H9 (cell line): ENCODE results near the gene PITHD1. TPM values are rescaled to one million over a fixed set of nuclear protein-coding genes. Genes with fewer than 3 reads are reported as not detected.

Experiments used
- DNase-seq: peaks from one replicate; pipeline ENCODE4 v3.0.0-alpha.2; 2017
- H2AFZ ChIP-seq: one replicate; pipeline ENCODE4 v1.6.1; 2013; ENCODE audit warnings: mild to moderate bottlenecking, low read length, control low read depth, moderate library complexity
- H2AK5ac ChIP-seq: 2 replicates; pipeline ENCODE4 v1.6.1; 2013; ENCODE audit warnings: low read length, control low read depth, mixed read lengths; ENCODE audit not compliant: insufficient read length
- H2BK120ac ChIP-seq: one replicate; pipeline ENCODE4 v1.6.1; 2013; ENCODE audit warnings: low read depth, mild to moderate bottlenecking, low read length, control low read depth, inconsistent platforms; ENCODE audit not compliant: poor library complexity, severe bottlenecking
- H2BK12ac ChIP-seq: 2 replicates; pipeline ENCODE4 v1.6.1; 2013; ENCODE audit warnings: low read length, control low read depth, mixed read lengths, low read depth; ENCODE audit not compliant: insufficient read length
- H2BK15ac ChIP-seq: 2 replicates; pipeline ENCODE4 v1.6.1; 2013; ENCODE audit warnings: low read depth, low read length, control low read depth
- H2BK20ac ChIP-seq: one replicate; pipeline ENCODE4 v1.6.1; 2013; ENCODE audit warnings: low read depth, mild to moderate bottlenecking, low read length, control low read depth, inconsistent platforms; ENCODE audit not compliant: poor library complexity, severe bottlenecking
- H2BK5ac ChIP-seq: 2 replicates; pipeline ENCODE4 v1.6.1; 2013; ENCODE audit warnings: low read length, control low read depth, mixed read lengths; ENCODE audit not compliant: insufficient read length
- H3K14ac ChIP-seq: 2 replicates; pipeline ENCODE4 v1.6.1; 2013; ENCODE audit warnings: low read length, control low read depth; ENCODE audit not compliant: insufficient read depth
- H3K18ac ChIP-seq: 2 replicates; pipeline ENCODE4 v1.6.1; 2013; ENCODE audit warnings: low read depth, mild to moderate bottlenecking, mixed read lengths, low read length, control low read depth; ENCODE audit not compliant: insufficient read length
- H3K23ac ChIP-seq: 2 replicates; pipeline ENCODE4 v1.6.1; 2013; ENCODE audit warnings: low read length, control low read depth, mixed read lengths, low read depth; ENCODE audit not compliant: insufficient read length
- H3K23me2 ChIP-seq: 2 replicates; pipeline ENCODE4 v1.6.1; 2013; ENCODE audit warnings: low read depth, mild to moderate bottlenecking, mixed read lengths, low read length, control low read depth; ENCODE audit not compliant: insufficient read length, poor library complexity, severe bottlenecking
- H3K27ac ChIP-seq: 2 replicates; pipeline ENCODE4 v1.5.1; 2013; ENCODE audit warnings: low read length, control low read depth, mixed read lengths, low read depth; ENCODE audit not compliant: insufficient read length
- H3K27me3 ChIP-seq: 2 replicates; pipeline ENCODE4 v1.6.1; 2013; ENCODE audit warnings: low read length, control low read depth, inconsistent platforms; ENCODE audit not compliant: insufficient read depth
- H3K4ac ChIP-seq: 2 replicates; pipeline ENCODE4 v1.6.1; 2013; ENCODE audit warnings: low read depth, mild to moderate bottlenecking, control low read depth, inconsistent platforms, low read length, moderate library complexity
- H3K4me1 ChIP-seq: 2 replicates; pipeline ENCODE4 v1.6.1; 2013; ENCODE audit warnings: low read length, control low read depth, inconsistent platforms; ENCODE audit not compliant: insufficient read depth
- H3K4me2 ChIP-seq: 2 replicates; pipeline ENCODE4 v1.6.1; 2013; ENCODE audit warnings: low read length, control low read depth, mixed read lengths; ENCODE audit not compliant: insufficient read length, insufficient read depth
- H3K56ac ChIP-seq: 2 replicates; pipeline ENCODE4 v1.6.1; 2013; ENCODE audit warnings: low read depth, mild to moderate bottlenecking, mixed read lengths, low read length, control low read depth; ENCODE audit not compliant: insufficient read length
- H3K79me1 ChIP-seq: 2 replicates; pipeline ENCODE4 v1.6.1; 2013; ENCODE audit warnings: low read depth, mild to moderate bottlenecking, moderate library complexity, low read length, control low read depth, inconsistent platforms; ENCODE audit not compliant: insufficient read depth, poor library complexity, severe bottlenecking
- H3K79me2 ChIP-seq: 2 replicates; pipeline ENCODE4 v1.6.1; 2013; ENCODE audit warnings: low read length, control low read depth, inconsistent platforms; ENCODE audit not compliant: insufficient read depth
- H3K9ac ChIP-seq: 2 replicates; pipeline ENCODE4 v1.6.1; 2013; ENCODE audit warnings: low read length, control low read depth, mixed read lengths; ENCODE audit not compliant: insufficient read length; ENCODE audit errors: extremely low read depth
- H3K9me3 ChIP-seq: one replicate; pipeline ENCODE4 v1.6.1; 2013; ENCODE audit warnings: low read depth, low read length, inconsistent platforms; ENCODE audit not compliant: control insufficient read depth
- H3T11ph ChIP-seq: one replicate; pipeline ENCODE4 v1.6.1; 2013; ENCODE audit warnings: mild to moderate bottlenecking, low read length, control low read depth, inconsistent platforms
- H4K20me1 ChIP-seq: one replicate; pipeline ENCODE4 v1.6.1; 2013; ENCODE audit not compliant: control insufficient read depth, insufficient read length, insufficient read depth
- H4K5ac ChIP-seq: 2 replicates; pipeline ENCODE4 v1.6.1; 2013; ENCODE audit warnings: low read depth, mild to moderate bottlenecking, mixed read lengths, low read length, control low read depth; ENCODE audit not compliant: insufficient read length
- H4K8ac ChIP-seq: replicated peaks from 2 replicates; pipeline ENCODE4 v1.6.1; 2013; ENCODE audit warnings: low read length, control low read depth, mixed read lengths, low read depth; ENCODE audit not compliant: insufficient read length
- H4K91ac ChIP-seq: 2 replicates; pipeline ENCODE4 v1.6.1; 2013; ENCODE audit warnings: low read depth, mild to moderate bottlenecking, moderate library complexity, mixed read lengths, low read length, control low read depth; ENCODE audit not compliant: insufficient read length
- H3K27ac Mint-ChIP-seq, 3 experiments: 2 replicates in 2 of 3; 3 replicates in 1 of 3; pipeline ENCODE4 v1.8.0; 2020 to 2021; ENCODE audit warnings: mixed read lengths in 3 of 3, mild to moderate bottlenecking in 1 of 3, moderate library complexity in 1 of 3
- H3K27me3 Mint-ChIP-seq: 2 replicates; pipeline ENCODE4 v1.8.0; 2021; ENCODE audit warnings: low read depth, mild to moderate bottlenecking, moderate library complexity, mixed read lengths
- H3K36me3 Mint-ChIP-seq, 3 experiments: 2 replicates in 2 of 3; 3 replicates in 1 of 3; pipeline ENCODE4 v1.8.0; 2020 to 2021; ENCODE audit warnings: low read depth in 3 of 3, mixed read lengths in 3 of 3; ENCODE audit not compliant: insufficient read depth in 1 of 3
- H3K4me1 Mint-ChIP-seq, 2 experiments: 2 replicates each; pipeline ENCODE4 v1.8.0; 2020; ENCODE audit warnings: mixed read lengths in 2 of 2
- H3K4me3 Mint-ChIP-seq, 2 experiments: 2 replicates in 1 of 2; 3 replicates in 1 of 2; pipeline ENCODE4 v1.8.0; 2020 to 2021; ENCODE audit warnings: mild to moderate bottlenecking in 2 of 2, mixed read lengths in 2 of 2, moderate library complexity in 1 of 2
- H3K9me3 Mint-ChIP-seq, 2 experiments: 2 replicates in 1 of 2; 3 replicates in 1 of 2; pipeline ENCODE4 v1.8.0; 2020; ENCODE audit warnings: mild to moderate bottlenecking in 2 of 2, mixed read lengths in 2 of 2, moderate library complexity in 1 of 2
- WGBS: extraction: QIAGEN DNeasy Blood & Tissue Kit; methylation state at CpG from one replicate; pipeline ENCODE4 v1.1.7; 2013; ENCODE audit warnings: missing lambda C conversion rate, low lambda C conversion rate, mixed read lengths; ENCODE audit not compliant: insufficient read length; ENCODE audit errors: extremely low coverage; 5-methylcytosine and 5-hydroxymethylcytosine counted together
- total RNA-seq: library from RNA; stranded (reverse); gene quantifications from 2 replicates; pipeline ENCODE4 v1.2.1, GENCODE V29; 2021
- TF ChIP-seq, protein P1 (sequence below): fragments of 200-600 bp; sonication (generic); conservative IDR thresholded peaks from 3 replicates; pipeline ENCODE4 v1.8.0; 2021; ENCODE audit warnings: antibody characterized with exemption, mild to moderate bottlenecking

Gene PITHD1
- total RNA-seq, 1 experiment from 2014 or later: 92.0 TPM

GRCh38 chr1:23799570-23800399, 21.6 kb downstream of the PITHD1 start:
- Histone ChIP-seq H4K8ac (no peak overlapping the region), H3K79me1 (no peaks in the 10 kb centered on the region), H2BK15ac (no peak overlapping the region), H3K79me2 (no peaks in the 10 kb centered on the region), H4K20me1 (no peaks in the 10 kb centered on the region), H3K4ac (no peak overlapping the region), H3K23ac (no peak overlapping the region), H4K91ac (no peak overlapping the region), H2BK20ac (no peak overlapping the region), H3K14ac (peak overlapping the region; percentile 44), H2AFZ (no peak overlapping the region), H4K5ac (no peak overlapping the region), H3K4me2 (peak overlapping the region; percentile 78), H2BK12ac (no peak overlapping the region), H3K9me3 (no peaks in the 10 kb centered on the region), H2BK120ac (no peak overlapping the region), H3K4me1 (no peaks in the 10 kb centered on the region; the same call in 1 of the 2 replicates), H3K27me3 (no peaks in the 10 kb centered on the region), H3K56ac (no peak overlapping the region), H3K18ac (peak overlapping the region; percentile 18), H3K27ac (no peak overlapping the region), H3K23me2 (peaks cover 11% of the 10 kb centered on the region), H2BK5ac (no peak overlapping the region), H2AK5ac (no peak overlapping the region), H3T11ph (no peak overlapping the region), H3K9ac (peak overlapping the region; percentile 36)
- Mint-ChIP-seq H3K27me3 (peaks cover 8% of the 10 kb centered on the region), H3K4me3 (peak overlapping the region; percentile 90 to 91), H3K36me3 (peaks cover 4 to 30% (median 21%) of the 10 kb centered on the region in 3 experiments; a peak in 5 of 7 replicates), H3K9me3 (no peaks in the 10 kb centered on the region), H3K4me1 (peaks cover 9 to 11% of the 10 kb centered on the region in 2 experiments), H3K27ac (peak overlapping the region in 2 of 3 experiments; percentile 41 to 99; a peak in 3 of 7 replicates)
- TF ChIP-seq, protein P1, sequence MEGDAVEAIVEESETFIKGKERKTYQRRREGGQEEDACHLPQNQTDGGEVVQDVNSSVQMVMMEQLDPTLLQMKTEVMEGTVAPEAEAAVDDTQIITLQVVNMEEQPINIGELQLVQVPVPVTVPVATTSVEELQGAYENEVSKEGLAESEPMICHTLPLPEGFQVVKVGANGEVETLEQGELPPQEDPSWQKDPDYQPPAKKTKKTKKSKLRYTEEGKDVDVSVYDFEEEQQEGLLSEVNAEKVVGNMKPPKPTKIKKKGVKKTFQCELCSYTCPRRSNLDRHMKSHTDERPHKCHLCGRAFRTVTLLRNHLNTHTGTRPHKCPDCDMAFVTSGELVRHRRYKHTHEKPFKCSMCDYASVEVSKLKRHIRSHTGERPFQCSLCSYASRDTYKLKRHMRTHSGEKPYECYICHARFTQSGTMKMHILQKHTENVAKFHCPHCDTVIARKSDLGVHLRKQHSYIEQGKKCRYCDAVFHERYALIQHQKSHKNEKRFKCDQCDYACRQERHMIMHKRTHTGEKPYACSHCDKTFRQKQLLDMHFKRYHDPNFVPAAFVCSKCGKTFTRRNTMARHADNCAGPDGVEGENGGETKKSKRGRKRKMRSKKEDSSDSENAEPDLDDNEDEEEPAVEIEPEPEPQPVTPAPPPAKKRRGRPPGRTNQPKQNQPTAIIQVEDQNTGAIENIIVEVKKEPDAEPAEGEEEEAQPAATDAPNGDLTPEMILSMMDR: no peak
- no CpG with 5 or more reads among the region's 48 CpGs for WGBS
- DNase-seq: peak; percentile 89
